Stimulated activated CD4-positive, alpha-beta T cell treated with anti-CD3 and anti-CD28 coated beads, TNF-alpha, amount 100 ng/mL, for 4 hours (primary cell): ENCODE data around the gene ZNF683.
"Not testable (repeated sequence)": the region's sequence is repeated elsewhere in the genome, so short reads cannot be mapped to it uniquely, and the experiment has no call there.

Source experiments
- DNase-seq, 3 experiments: peaks; one replicate each; pipeline ENCODE4 v3.0.0-alpha.2; 2020; ENCODE audit warnings: low read depth in 3 of 3

The ZNF683 gene

DNA sequence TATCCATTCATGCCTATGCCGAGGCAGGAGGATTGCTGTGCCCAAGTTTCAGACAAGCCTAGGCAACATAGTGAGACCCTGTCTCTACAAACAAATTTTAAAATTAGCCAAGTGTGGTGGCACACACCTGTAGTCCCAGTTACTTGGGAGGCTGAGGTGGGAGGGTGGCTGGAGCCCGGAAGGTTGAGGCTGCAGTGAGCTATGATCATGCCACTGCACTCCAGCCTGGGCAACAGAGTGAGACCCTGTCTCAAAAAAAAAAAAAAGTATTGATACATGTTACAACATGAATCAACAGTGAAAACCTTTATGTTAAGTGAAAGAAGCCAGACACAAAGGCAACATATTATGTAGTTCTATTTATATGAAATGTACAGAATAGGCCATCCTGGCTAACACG, 12.5 kb upstream of the ZNF683 start:
- not testable (repeated sequence) for DNase-seq

GRCh38 chr1:26384076-26384475, 11.5 kb upstream of the ZNF683 start:
- no peak for DNase-seq

GRCh38 chr1:26378879-26379251, 6.3 kb upstream of the ZNF683 start:
- no peak for DNase-seq

GRCh38 chr1:26378088-26378878, 5.7 kb upstream of the ZNF683 start:
- peak; percentile 27 to 64 (median 63) for DNase-seq

GRCh38 chr1:26376050-26376449, 3.5 kb upstream of the ZNF683 start:
- no peak for DNase-seq

- DNase-seq = no peak
Observed at GRCh38 chr1:26375081-26375480, 2.5 kb upstream of the ZNF683 start.

DNA sequence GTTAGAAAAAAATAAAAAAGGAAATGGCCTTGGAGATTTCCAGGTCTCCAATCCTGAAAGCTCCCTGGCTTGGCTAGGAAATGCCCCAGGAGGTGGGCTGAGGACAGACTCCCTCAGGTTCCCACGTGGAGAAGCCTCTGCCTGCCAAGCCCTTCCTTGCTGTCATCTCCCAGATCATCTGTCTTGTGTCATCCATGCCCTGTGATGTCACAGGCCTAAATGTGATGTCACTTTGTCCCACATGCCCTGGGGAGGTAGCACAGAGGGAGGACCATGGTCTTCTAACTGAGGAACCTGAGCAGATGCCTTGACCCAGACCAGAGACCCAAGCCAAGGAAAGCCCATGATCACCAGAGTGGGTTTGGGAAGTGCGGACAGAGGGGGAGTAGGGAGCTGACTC, 1.8 kb upstream of the ZNF683 start:
- DNase-seq = not testable (repeated sequence)

DNA sequence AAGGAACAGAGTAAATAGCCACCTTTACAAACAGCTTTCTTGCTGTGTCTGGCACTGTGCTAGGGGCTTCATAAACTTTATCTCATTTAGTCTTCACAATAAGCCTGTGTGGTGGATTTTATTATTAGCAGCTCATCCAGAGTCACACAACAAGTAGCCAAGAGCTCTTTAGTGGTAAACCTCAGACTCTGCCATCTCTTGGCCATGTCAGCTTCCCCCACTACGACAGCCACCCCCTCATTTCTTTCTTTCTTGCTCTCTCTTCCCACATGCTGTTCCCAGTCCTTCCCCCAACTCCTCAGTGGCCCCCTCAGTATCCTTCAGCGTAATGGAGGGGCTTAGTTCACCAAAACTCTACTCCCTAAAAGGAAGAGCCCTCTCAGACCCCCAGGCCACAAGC, 1.2 kb upstream of the ZNF683 start:
- no peak for DNase-seq

DNA sequence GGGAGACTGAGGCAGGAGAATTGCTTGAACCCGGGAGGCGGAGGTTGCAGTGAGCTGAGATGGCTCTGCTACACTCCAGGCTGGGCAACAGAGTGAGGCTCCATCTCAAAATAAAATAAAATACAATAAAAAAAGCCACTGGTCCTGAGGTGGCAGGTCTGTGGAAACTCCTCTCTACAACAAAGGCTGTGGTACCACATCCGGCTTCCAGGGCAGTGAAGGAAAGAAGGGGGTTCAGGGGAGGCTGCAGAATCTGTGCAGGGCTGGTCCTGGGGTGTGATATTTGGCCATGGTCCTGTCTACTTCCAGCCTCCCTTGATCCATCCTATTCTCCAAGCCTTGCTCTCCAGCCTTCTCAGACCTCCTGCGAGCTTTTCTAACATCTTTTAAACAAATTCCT, 731 bp upstream of the ZNF683 start:
- no peak for DNase-seq

DNA sequence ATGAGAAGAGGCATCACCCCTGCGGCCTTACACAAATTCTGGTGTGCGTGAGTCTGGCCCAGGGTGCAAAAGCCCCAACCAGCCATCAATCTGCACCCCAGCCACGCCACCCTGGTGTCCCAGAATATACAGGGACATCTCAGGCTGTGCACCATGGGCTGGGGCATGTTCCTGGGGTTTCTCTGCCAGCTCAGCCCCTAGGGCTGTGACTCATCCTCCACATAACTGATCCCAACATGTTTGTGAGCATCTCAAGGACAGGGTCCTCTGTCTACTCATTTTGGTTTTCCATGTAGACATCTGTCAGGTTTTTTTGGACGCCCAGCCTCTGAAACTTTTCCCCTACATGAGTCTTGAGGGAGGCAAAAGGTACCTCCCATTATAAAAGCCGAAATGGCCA, 511 bp downstream of the ZNF683 start:
- no peak for DNase-seq

DNA sequence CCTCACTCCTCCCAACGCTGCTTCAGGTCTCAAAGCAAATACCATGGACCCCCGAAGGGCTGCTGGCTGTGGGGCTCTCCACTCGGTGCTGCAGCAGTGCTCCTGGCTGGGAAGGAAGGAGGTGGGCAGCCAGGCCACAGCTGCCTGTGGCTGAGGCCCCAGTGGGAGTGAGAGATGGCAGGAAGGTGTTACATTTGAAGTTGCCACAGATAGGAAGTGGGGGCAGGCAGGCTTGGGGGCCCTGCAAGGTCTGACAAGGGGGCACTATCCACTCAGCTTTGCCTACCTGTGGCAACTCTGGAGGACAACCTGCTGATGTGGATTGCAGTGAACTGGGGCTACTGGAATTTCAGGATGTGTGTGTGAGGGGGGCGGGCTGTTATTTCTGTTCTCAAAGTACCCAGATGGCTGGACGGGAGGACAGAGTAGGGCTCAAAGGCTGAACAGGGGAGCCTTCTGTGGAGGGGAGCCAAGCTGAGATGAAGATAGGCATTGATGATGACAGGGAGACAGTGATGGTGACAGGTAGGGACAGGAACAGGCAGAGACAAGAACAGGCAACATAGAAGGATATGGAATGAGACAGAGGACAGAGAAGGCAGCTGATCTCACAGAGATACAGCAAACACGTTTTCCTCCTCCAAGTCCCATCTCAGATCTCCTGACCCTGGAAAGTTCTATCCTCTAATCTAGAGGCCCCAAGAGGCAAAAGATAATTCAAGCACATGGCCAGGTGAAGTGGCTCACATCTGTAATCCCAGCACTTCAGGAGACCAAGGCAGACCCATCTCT, 1.8 kb downstream of the ZNF683 start:
- no peak for DNase-seq

GRCh38 chr1:26368486-26368885, 4.1 kb downstream of the ZNF683 start:
- DNase-seq = no peak

GRCh38 chr1:26368006-26368405, 4.5 kb downstream of the ZNF683 start:
- no peak for DNase-seq

GRCh38 chr1:26367441-26367840, 5.1 kb downstream of the ZNF683 start:
- DNase-seq = no peak

GRCh38 chr1:26364956-26365355, 7.6 kb downstream of the ZNF683 start:
- DNase-seq = no peak

DNA sequence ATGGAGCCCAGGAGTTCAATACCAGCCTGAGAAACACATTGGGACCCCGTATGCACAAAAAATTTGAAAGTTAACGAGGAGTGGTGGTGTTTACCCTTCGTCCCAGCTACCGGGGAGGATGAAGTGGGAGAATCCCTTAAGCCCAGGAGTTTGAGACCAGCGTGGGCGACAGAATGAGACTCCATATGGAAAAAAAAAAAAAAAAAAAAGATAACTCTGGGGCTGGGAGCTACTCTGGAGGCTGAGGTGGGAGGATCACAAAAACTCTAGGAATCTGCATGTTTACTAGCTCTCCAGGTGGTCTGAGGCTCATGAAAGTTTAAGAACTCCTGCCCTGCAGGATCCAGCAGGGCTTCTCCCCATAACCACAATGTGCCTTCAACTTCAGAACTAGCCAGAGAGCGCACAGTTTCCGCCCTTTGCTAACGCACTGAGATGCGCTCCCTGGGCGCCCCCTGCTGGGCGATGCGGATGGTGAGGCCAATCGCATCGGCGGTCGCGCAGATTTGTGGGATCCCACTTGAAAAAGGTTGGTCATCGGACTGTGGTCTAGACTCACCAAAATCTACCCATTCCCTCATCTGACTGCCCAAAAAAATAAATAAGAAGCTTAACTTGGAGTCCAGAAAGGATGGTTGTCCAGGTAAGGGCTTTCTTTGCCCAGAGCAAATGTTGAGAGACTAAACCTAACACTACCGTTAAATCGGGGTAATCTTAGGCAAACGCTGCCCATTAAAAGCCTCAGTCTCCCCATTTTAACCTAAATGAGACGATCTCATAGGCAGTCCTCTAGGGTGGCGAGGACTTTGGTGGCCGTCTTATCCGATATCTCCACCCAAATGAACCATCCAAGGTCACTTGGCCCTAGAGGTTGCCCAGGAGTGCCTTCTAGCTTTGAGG, 8.8 kb downstream of the ZNF683 start:
- DNase-seq = peak; percentile 69 to 79 (median 74)

GRCh38 chr1:26362331-26362730, 10.2 kb downstream of the ZNF683 start:
- no peak for DNase-seq

DNA sequence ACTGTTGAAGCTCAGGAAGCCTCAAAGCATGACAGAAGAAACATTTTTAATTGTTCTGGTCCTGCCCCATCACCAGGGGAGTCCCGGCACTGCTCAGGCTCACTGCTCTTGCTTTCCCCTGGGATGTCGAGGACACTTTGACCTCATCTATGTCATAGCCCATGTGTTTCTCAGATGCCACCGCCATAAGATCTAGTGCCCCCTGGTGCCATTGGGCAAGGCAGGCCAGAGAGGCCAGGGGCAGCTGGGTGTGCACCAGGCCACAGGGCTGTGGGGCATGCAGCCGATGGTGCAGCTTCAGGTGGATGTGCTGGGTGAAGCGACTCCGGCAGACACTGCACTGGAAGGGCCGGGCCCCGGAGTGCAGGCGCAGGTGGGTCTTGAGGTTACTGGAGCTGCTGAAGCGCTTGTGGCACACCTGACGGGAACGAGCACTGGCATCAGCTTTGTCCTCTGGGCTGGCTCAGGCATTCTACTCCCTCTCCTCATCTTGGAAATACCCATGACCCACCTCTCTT, 10.9 kb downstream of the ZNF683 start:
- no peak for DNase-seq

- no peak for DNase-seq
Observed at GRCh38 chr1:26360807-26361604, 11.5 kb downstream of the ZNF683 start.

DNA sequence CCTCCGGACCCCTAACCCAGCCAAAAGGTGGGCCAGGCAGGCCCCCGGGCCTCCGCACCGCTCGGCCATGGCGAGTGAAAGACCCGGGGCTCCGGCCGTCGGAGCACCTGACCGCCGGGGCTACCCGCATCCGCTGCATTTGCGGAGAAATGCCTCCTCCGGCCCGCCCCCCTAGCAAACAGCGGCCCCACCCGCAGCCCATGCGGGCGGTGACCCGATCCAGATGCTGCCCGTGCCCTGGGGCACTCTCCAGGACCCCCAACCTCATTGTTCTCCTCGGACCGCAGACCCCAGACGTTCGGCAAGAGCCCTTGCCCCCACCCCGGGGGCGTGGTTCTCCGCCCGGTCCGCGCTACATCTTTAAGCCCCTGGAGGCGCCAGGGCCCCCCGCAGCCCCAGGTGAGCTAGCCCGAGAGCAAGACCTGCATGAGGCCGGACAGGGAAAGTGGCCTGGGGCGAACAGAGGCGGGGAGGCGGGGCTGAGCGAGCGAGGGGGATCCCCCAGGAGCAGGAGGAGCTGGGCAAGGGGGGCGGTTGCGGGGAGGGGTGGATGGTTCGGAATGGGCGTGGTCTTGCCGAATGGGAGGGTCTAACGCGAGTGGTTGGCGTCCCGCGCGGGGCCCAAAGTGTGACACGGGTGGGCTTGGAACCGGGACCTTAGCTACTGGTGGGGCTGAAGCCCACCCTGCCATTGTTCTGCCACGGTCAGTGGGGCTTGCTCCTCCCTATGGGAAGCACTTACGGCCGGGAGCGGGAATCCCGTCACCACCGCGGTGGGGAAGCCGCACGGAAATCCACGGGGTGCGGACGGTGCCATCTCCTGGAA, 12.4 kb downstream of the ZNF683 start:
- peak in 1 of 3 experiments; percentile 35 for DNase-seq
